Breast epithelium (tissue), 3 donors: ENCODE results near the gene SPATA31D1.

ENCODE experiments used
- POLR2A ChIP-seq: fragments of 450-650 bp; IDR thresholded peaks from one replicate; pipeline ENCODE4 v1.6.1; 2016; ENCODE audit warnings: antibody characterized with exemption, mild to moderate bottlenecking, moderate library complexity
- POLR2AphosphoS5 ChIP-seq, 3 donors: sonication (generic); formaldehyde crosslinking; IDR thresholded peaks; one replicate each; pipeline ENCODE4 v1.6.1; 2017; ENCODE audit warnings: antibody characterized with exemption in 3 of 3
- TF ChIP-seq, protein P1 (sequence below), 3 donors: fragments of 450-650 bp; IDR thresholded peaks; one replicate each; pipeline ENCODE4 v1.5.1; 2016 to 2017; ENCODE audit warnings: antibody characterized with exemption in 3 of 3, mild to moderate bottlenecking in 3 of 3, moderate library complexity in 3 of 3

DNA sequence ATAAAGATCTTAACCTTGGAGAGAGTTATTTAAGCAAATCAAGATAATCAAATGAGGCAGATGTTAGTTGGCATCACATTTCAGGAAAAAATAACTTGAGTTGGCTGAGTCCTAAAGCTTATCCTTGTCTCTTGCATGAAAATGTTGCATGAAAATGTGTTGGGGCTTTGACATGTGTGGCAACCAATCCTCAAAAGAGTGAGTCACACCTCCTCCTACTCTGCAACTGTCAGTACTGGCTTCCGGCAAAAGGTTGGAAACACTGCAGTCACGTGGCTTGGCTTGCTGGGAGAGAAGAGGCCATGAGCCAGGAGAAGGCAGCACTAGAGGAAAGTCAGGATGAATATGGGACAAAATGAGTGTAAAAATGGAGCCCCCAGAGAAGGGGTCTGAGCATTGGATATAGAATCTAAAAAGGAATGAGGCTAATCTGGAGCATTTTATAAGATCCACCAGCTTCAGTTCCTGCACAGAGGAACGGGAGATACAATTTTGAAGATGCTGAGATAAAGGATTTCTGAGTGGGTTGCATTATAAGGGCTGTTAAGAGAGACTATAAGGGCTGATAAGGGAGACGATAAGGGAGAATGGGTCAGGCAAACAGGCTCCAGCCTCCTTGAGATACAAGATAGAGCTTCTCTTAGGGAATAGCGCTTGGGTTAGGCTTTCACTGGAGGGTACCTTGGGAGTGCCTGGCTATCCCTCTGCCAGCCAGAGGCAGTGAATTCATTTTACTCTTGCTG is 43.1 kb downstream of the SPATA31D1 start:
- TF ChIP-seq, protein P1, sequence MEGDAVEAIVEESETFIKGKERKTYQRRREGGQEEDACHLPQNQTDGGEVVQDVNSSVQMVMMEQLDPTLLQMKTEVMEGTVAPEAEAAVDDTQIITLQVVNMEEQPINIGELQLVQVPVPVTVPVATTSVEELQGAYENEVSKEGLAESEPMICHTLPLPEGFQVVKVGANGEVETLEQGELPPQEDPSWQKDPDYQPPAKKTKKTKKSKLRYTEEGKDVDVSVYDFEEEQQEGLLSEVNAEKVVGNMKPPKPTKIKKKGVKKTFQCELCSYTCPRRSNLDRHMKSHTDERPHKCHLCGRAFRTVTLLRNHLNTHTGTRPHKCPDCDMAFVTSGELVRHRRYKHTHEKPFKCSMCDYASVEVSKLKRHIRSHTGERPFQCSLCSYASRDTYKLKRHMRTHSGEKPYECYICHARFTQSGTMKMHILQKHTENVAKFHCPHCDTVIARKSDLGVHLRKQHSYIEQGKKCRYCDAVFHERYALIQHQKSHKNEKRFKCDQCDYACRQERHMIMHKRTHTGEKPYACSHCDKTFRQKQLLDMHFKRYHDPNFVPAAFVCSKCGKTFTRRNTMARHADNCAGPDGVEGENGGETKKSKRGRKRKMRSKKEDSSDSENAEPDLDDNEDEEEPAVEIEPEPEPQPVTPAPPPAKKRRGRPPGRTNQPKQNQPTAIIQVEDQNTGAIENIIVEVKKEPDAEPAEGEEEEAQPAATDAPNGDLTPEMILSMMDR (IDR thresholded peaks at IDR 0.05): no peak
- TF ChIP-seq POLR2A (no peak), POLR2AphosphoS5 (IDR thresholded peaks at IDR 0.05) (no peak)
